H1 (cell line): ENCODE measurements around the gene STX8. TPM values are rescaled to one million over a fixed set of nuclear protein-coding genes. Genes with fewer than 3 reads are reported as not detected.

Experiments
- CTCF ChIA-PET: fragments of 300-600 bp; sonication (Branson Sonifier 250); formaldehyde crosslinking; loops from one replicate; lab custom pipeline; 2021; ENCODE audit not compliant: partially characterized antibody; lab: Charles Lee
- POLR2A ChIA-PET: fragments of 300-600 bp; sonication (Branson Sonifier 250); formaldehyde crosslinking; loops from one replicate; lab custom pipeline; 2021; ENCODE audit warnings: inconsistent platforms; ENCODE audit not compliant: partially characterized antibody; lab: Charles Lee
- DNase-seq, 2 experiments: peaks; one replicate each; pipeline versions ENCODE4 v3.0.0 to v3.0.0-alpha.2; 2010 to 2022; ENCODE audit warnings: low spot score in 2 of 2, low read depth in 1 of 2, mixed read lengths in 1 of 2
- FAIRE-seq: peaks from 2 replicates; lab custom pipeline; 2011; peaks lifted over from hg19 to GRCh38; lab: Jason Lieb, UNC
- H2AFZ ChIP-seq: 2 replicates; pipeline ENCODE4 v1.8.1; 2012; ENCODE audit warnings: low read length, inconsistent platforms
- H2AK5ac ChIP-seq: 2 replicates; pipeline ENCODE4 v1.6.1; 2013; ENCODE audit warnings: low read depth, low read length
- H2BK120ac ChIP-seq: replicated peaks from 2 replicates; pipeline ENCODE3; 2013; ENCODE audit warnings: low read depth, low read length, inconsistent platforms
- H2BK12ac ChIP-seq: 2 replicates; pipeline ENCODE4 v1.6.1; 2013; ENCODE audit warnings: low read depth, low read length
- H2BK15ac ChIP-seq: 2 replicates; pipeline ENCODE4 v1.6.1; 2013; ENCODE audit warnings: low read length
- H2BK20ac ChIP-seq: 2 replicates; pipeline ENCODE4 v1.6.1; 2013; ENCODE audit warnings: low read length
- H2BK5ac ChIP-seq: 2 replicates; pipeline ENCODE4 v1.6.1; 2013; ENCODE audit warnings: low read depth, low read length
- H3K14ac ChIP-seq: 2 replicates; pipeline ENCODE4 v1.6.1; 2013; ENCODE audit warnings: inconsistent platforms; ENCODE audit not compliant: insufficient read length
- H3K18ac ChIP-seq: 2 replicates; pipeline ENCODE4 v1.6.1; 2013; ENCODE audit warnings: low read length; ENCODE audit errors: extremely low read depth
- H3K23ac ChIP-seq: 2 replicates; pipeline ENCODE4 v1.6.1; 2013; ENCODE audit warnings: inconsistent platforms; ENCODE audit not compliant: insufficient read length
- H3K23me2 ChIP-seq: 2 replicates; pipeline ENCODE4 v1.6.1; 2013; ENCODE audit warnings: low read depth, low read length
- H3K27ac ChIP-seq: 2 replicates; pipeline ENCODE4 v1.6.1; 2011; ENCODE audit warnings: low read depth, low read length, inconsistent platforms
- H3K27me3 ChIP-seq, 4 experiments: replicated peaks in 1 of 4; 1 replicate in 1 of 4; 2 replicates in 3 of 4; pipeline versions ENCODE4 v1.6.1 to v1.8.1; 2011 to 2013; ENCODE audit warnings: low read length in 3 of 4, mild to moderate bottlenecking in 3 of 4, inconsistent platforms in 2 of 4, mixed read lengths in 2 of 4, moderate library complexity in 1 of 4; ENCODE audit not compliant: control insufficient read depth in 3 of 4, insufficient read depth in 3 of 4; ENCODE audit errors: extremely low read depth in 1 of 4
- H3K36me3 ChIP-seq, 4 experiments: 2 replicates each; pipeline versions ENCODE4 v1.6.1 to v1.8.1; 2011 to 2013; ENCODE audit warnings: mild to moderate bottlenecking in 4 of 4, low read length in 3 of 4, moderate library complexity in 2 of 4, control low read depth in 1 of 4, inconsistent platforms in 1 of 4; ENCODE audit not compliant: insufficient read depth in 4 of 4, control insufficient read depth in 2 of 4
- H3K4ac ChIP-seq: replicated peaks from 2 replicates; pipeline ENCODE3; 2013; ENCODE audit warnings: low read length, low read depth, mixed read lengths, inconsistent platforms; ENCODE audit not compliant: insufficient read length
- H3K4me1 ChIP-seq, 4 experiments: replicated peaks in 1 of 4; 1 replicate in 1 of 4; 2 replicates in 3 of 4; pipeline versions ENCODE4 v1.6.1 to v1.8.1; 2011 to 2013; ENCODE audit warnings: low read length in 3 of 4, inconsistent platforms in 2 of 4, mixed read lengths in 1 of 4; ENCODE audit not compliant: insufficient read depth in 4 of 4, control insufficient read depth in 3 of 4
- H3K4me2 ChIP-seq, 2 experiments: 2 replicates each; pipeline versions ENCODE4 v1.6.1 to v1.8.1; 2011 to 2013; ENCODE audit warnings: low read depth in 2 of 2, low read length in 2 of 2, control low read depth in 1 of 2, inconsistent platforms in 1 of 2, mild to moderate bottlenecking in 1 of 2; ENCODE audit not compliant: insufficient read depth in 1 of 2
- H3K4me3 ChIP-seq, 4 experiments: fragments of 200-600, 300-600 bp in 1 of 4; sonication (generic), shearing (Covaris generic), sonication (Bioruptor Twin) in 1 of 4; 2 replicates each; pipeline versions ENCODE4 v1.5.1 to v1.8.1; 2011 to 2016; ENCODE audit warnings: low read length in 4 of 4, low read depth in 3 of 4, control low read depth in 2 of 4, inconsistent platforms in 2 of 4, mild to moderate bottlenecking in 2 of 4, mixed read lengths in 1 of 4, moderate library complexity in 1 of 4; ENCODE audit not compliant: insufficient read depth in 2 of 4; ENCODE audit errors: extremely low read depth in 1 of 4
- H3K56ac ChIP-seq: replicated peaks from 2 replicates; pipeline ENCODE3; 2013; ENCODE audit warnings: low read depth, mild to moderate bottlenecking, mixed read lengths, low read length, inconsistent platforms; ENCODE audit not compliant: insufficient read length
- H3K79me1 ChIP-seq: 2 replicates; pipeline ENCODE4 v1.6.1; 2013; ENCODE audit warnings: low read depth, low read length, control low read depth
- H3K79me2 ChIP-seq, 2 experiments: 2 replicates each; pipeline versions ENCODE4 v1.6.1 to v1.8.1; 2012 to 2013; ENCODE audit warnings: low read length in 2 of 2, mild to moderate bottlenecking in 2 of 2, inconsistent platforms in 1 of 2; ENCODE audit not compliant: insufficient read depth in 2 of 2, control insufficient read depth in 1 of 2
- H3K9ac ChIP-seq, 4 experiments: replicated peaks in 1 of 4; 1 replicate in 1 of 4; 2 replicates in 3 of 4; pipeline versions ENCODE4 v1.6.1 to v1.8.1; 2011 to 2013; ENCODE audit warnings: low read depth in 3 of 4, low read length in 3 of 4, control low read depth in 2 of 4, mild to moderate bottlenecking in 2 of 4, moderate library complexity in 2 of 4, inconsistent platforms in 1 of 4; ENCODE audit errors: extremely low read depth in 1 of 4
- H3K9me3 ChIP-seq, 2 experiments: 2 replicates each; pipeline versions ENCODE4 v1.6.1 to v1.8.1; 2012 to 2013; ENCODE audit warnings: mild to moderate bottlenecking in 2 of 2, moderate library complexity in 2 of 2, control low read depth in 1 of 2, inconsistent platforms in 1 of 2, low read depth in 1 of 2, low read length in 1 of 2, mixed read lengths in 1 of 2; ENCODE audit not compliant: insufficient read depth in 2 of 2
- H4K20me1 ChIP-seq, 2 experiments: replicated peaks in 1 of 2; 2 replicates each; pipeline versions ENCODE3 to v1.8.1; 2011 to 2013; ENCODE audit warnings: inconsistent platforms in 2 of 2, low read length in 2 of 2, mild to moderate bottlenecking in 1 of 2; ENCODE audit not compliant: insufficient read depth in 2 of 2, control insufficient read depth in 1 of 2
- H4K5ac ChIP-seq: 2 replicates; pipeline ENCODE4 v1.6.1; 2013; ENCODE audit warnings: low read length, low read depth, mixed read lengths, inconsistent platforms; ENCODE audit not compliant: insufficient read length
- H4K8ac ChIP-seq: 2 replicates; pipeline ENCODE4 v1.8.0; 2013; ENCODE audit warnings: mild to moderate bottlenecking, moderate library complexity, low read length, inconsistent platforms; ENCODE audit not compliant: insufficient read depth; ENCODE audit errors: extremely low read depth
- H4K91ac ChIP-seq: replicated peaks from 2 replicates; pipeline ENCODE3; 2013; ENCODE audit warnings: low read length, mixed read lengths, inconsistent platforms; ENCODE audit not compliant: insufficient read length
- CHD1 ChIP-seq: IDR thresholded peaks from 2 replicates; pipeline ENCODE4 v1.6.1; 2012; ENCODE audit warnings: low read depth, low read length, improper control_type of control experiment
- SIRT6 ChIP-seq: IDR thresholded peaks from one replicate; pipeline ENCODE4 v1.7.1; 2012; ENCODE audit warnings: low read length, inconsistent platforms
- WGBS, 2 experiments: shearing (Covaris generic) in 1 of 2; methylation state at CpG; one replicate each; pipeline versions ENCODE4 v1.1.6 to v1.1.7; 2013 to 2015; ENCODE audit warnings: low lambda C conversion rate in 2 of 2, mixed read lengths in 2 of 2, inconsistent platforms in 1 of 2, low coverage in 1 of 2, missing lambda C conversion rate in 1 of 2; ENCODE audit not compliant: insufficient replicate concordance in 2 of 2, insufficient coverage in 1 of 2, insufficient read length in 1 of 2; ENCODE audit errors: extremely low coverage in 1 of 2, missing lambda C conversion rate in 1 of 2; 5-methylcytosine and 5-hydroxymethylcytosine counted together
- polyA plus RNA-seq, 7 experiments: library from polyadenylated mRNA; depleted of rRNA in 3 of 7; stranded (reverse) in 5 of 7; unstranded in 2 of 7; fragments of >200 nt in 5 of 7; fragments of 200-250 nt in 2 of 7; gene quantifications; 1 replicate in 5 of 7; 2 replicates in 1 of 7; 4 replicates in 1 of 7; pipeline versions ENCODE4 v1.2.1 to v1.2.3, GENCODE V29; 2011 to 2013; ENCODE audit warnings: missing spikeins in 2 of 7, mixed read lengths in 2 of 7
- total RNA-seq: library from RNA; stranded (reverse); fragmentation: NEBNext Ultra II Directional; extraction: Animal tissue kit (Norgen Biotek cat#: 25700); gene quantifications from 2 replicates; pipeline ENCODE4 v1.2.1, GENCODE V29; 2021

STX8 gene
- total and polyA plus RNA-seq, 2 of the 8 experiments (the other 6 are each of a cell fraction or from before 2014, with no cell fraction given): 22.8 to 42.5 TPM

GRCh38 chr17:9513266-9513665 lies 62.4 kb downstream of the STX8 start:
- FAIRE-seq: no peak

More at GRCh38 chr17:9513266-9513665, 62.4 kb downstream of the STX8 start:
- no peak overlapping the region for H3K23ac ChIP-seq
- no peak for DNase-seq
- no peak overlapping the region for H3K4ac ChIP-seq
- no peak overlapping the region for H3K27ac ChIP-seq
- H2BK15ac ChIP-seq: no peak overlapping the region
- no peaks in the 10 kb centered on the region for H3K27me3 ChIP-seq
- H4K20me1 ChIP-seq: no peaks in the 10 kb centered on the region
- no peak overlapping the region for H2AK5ac ChIP-seq
- H3K4me1 ChIP-seq: 0 out of 7 replicates have a peak, but pooled peaks cover 0 to 3% (median 0%) of the 10 kb centered on the region in 4 experiments
- 90% methylated on average over 2 of the region's 2 CpGs; no CpG with 5 or more reads in 1 of the 2 experiments for WGBS, 2 experiments
- H4K5ac ChIP-seq: no peak overlapping the region
- POLR2A ChIA-PET: no interaction called here
- H2AFZ ChIP-seq: no peak overlapping the region
- H2BK120ac ChIP-seq: no peak overlapping the region
- no peak overlapping the region for H3K4me2 ChIP-seq
- no peak overlapping the region for H4K91ac ChIP-seq
- no peak overlapping the region for H2BK12ac ChIP-seq
- CTCF ChIA-PET: interaction anchor here (0.8 to 1.6 kb wide), 4 partner anchors 16 to 518 kb away, joined by 3 read pairs; no protein-coding TSS in a partner anchor
- H3K56ac ChIP-seq: no peak overlapping the region
- H4K8ac ChIP-seq: no peak overlapping the region
- H3K18ac ChIP-seq: no peak overlapping the region
- no peak overlapping the region for H2BK5ac ChIP-seq
- H3K79me1 ChIP-seq: no peaks in the 10 kb centered on the region
- H3K79me2 ChIP-seq: no peaks in the 10 kb centered on the region
- no peaks in the 10 kb centered on the region for H3K36me3 ChIP-seq
- no peak overlapping the region for H3K14ac ChIP-seq
- H3K23me2 ChIP-seq: no peaks in the 10 kb centered on the region
- TF ChIP-seq CHD1 (no peak), SIRT6 (no peak)
- no peaks in the 10 kb centered on the region for H3K9me3 ChIP-seq
- no peak overlapping the region for H3K9ac ChIP-seq
- H2BK20ac ChIP-seq: no peak overlapping the region; the same call in 1 of the 2 replicates
- no peak overlapping the region for H3K4me3 ChIP-seq
